ENCODE data around the gene ZNF775.
A peak's percentile ranks its signal among the peaks of the same experiment; 100 is the strongest.

ZNF775 gene

GRCh38 chr7:150401424-150401790, 22.3 kb downstream of the ZNF775 start:
- no peak for DNase-seq (ENCODE audit: low read depth)

- DNase-seq (ENCODE audit: low read depth), result no peak
Measured at GRCh38 chr7:150401861-150402631, 22.9 kb downstream of the ZNF775 start.

GRCh38 chr7:150402671-150403321, 23.7 kb downstream of the ZNF775 start:
- no peak for DNase-seq (ENCODE audit: low read depth)

GRCh38 chr7:150403376-150404171, 24.4 kb downstream of the ZNF775 start:
- DNase-seq (ENCODE audit: low read depth), result no peak

GRCh38 chr7:150404172-150404804, 25.2 kb downstream of the ZNF775 start:
- no peak for DNase-seq (ENCODE audit: low read depth)

- peak; percentile 35 for DNase-seq (ENCODE audit: low read depth)
Measured at GRCh38 chr7:150404805-150405583, 25.9 kb downstream of the ZNF775 start.

GRCh38 chr7:150405584-150406311, 26.6 kb downstream of the ZNF775 start:
- no peak for DNase-seq (ENCODE audit: low read depth)

GRCh38 chr7:150406312-150406566, 27.1 kb downstream of the ZNF775 start:
- no peak for DNase-seq (ENCODE audit: low read depth)

GRCh38 chr7:150406567-150407421, 27.7 kb downstream of the ZNF775 start:
- no peak for DNase-seq (ENCODE audit: low read depth)

- DNase-seq (ENCODE audit: low read depth), result no peak
Measured at GRCh38 chr7:150407588-150408392, 28.7 kb downstream of the ZNF775 start.

- no peak for DNase-seq (ENCODE audit: low read depth)
Measured at GRCh38 chr7:150408393-150409299, 29.5 kb downstream of the ZNF775 start.

GRCh38 chr7:150409300-150410030, 30.3 kb downstream of the ZNF775 start:
- no peak for DNase-seq (ENCODE audit: low read depth)

GRCh38 chr7:150410131-150410530, 31.0 kb downstream of the ZNF775 start:
- no peak for DNase-seq (ENCODE audit: low read depth)

- DNase-seq (ENCODE audit: low read depth), result no peak
Measured at GRCh38 chr7:150410680-150411346, 31.7 kb downstream of the ZNF775 start.

- no peak for DNase-seq (ENCODE audit: low read depth)
Measured at GRCh38 chr7:150411606-150412005, 32.5 kb downstream of the ZNF775 start.

GRCh38 chr7:150412016-150412415, 32.9 kb downstream of the ZNF775 start:
- DNase-seq (ENCODE audit: low read depth), result no peak

Data from non-pigmented ciliary epithelial cell (primary cell).